GM18499 (cell line): ENCODE results near the gene GPR132.
"Not testable (repeated sequence)": the region's sequence is repeated elsewhere in the genome, so short reads cannot be mapped to it uniquely, and the experiment has no call there.

Experiments used
- ATAC-seq: cut with Tn5 transposase; IDR thresholded peaks from one replicate; pipeline ENCODE4 v1.9.1; 2021; ENCODE audit warnings: moderate number of reproducible peaks; ENCODE audit not compliant: insufficient read depth, unreplicated experiment

Gene GPR132

DNA sequence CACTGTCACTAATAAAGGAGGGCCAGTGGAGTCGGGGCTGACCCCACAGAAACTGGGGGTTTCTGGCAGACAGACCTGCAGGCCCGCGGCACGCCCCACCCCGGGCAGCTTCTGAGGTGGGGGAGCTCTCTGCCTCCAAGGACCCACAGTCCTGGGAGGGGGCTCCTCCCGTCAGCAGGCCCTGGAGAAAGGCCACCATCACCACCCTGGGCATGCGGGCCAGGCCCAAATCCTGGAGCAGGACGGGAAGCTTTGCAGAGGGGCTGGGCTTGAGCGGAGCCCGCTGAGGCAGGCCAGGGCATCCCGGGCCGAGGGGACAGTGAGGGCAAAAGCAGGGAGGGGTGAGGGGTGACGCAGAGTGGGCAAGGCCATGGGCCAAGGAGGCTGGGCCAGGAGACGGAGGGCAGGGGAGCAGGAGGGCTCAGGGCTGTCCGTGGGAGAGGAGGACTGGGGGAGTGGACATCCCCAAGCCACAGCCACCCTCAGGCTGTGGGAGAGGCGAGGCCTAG lies 11.1 kb upstream of the GPR132 start:
- no peak for ATAC-seq

GRCh38 chr14:105075379-105076295 lies 10.4 kb upstream of the GPR132 start:
- no peak for ATAC-seq

- no peak for ATAC-seq
These were observed 9.4 kb upstream of the GPR132 start for GRCh38 chr14:105074601-105075053.

GRCh38 chr14:105073720-105074600 lies 8.7 kb upstream of the GPR132 start:
- ATAC-seq, result no peak

- ATAC-seq, result no peak
These were observed 7.9 kb upstream of the GPR132 start for GRCh38 chr14:105072892-105073719.

DNA sequence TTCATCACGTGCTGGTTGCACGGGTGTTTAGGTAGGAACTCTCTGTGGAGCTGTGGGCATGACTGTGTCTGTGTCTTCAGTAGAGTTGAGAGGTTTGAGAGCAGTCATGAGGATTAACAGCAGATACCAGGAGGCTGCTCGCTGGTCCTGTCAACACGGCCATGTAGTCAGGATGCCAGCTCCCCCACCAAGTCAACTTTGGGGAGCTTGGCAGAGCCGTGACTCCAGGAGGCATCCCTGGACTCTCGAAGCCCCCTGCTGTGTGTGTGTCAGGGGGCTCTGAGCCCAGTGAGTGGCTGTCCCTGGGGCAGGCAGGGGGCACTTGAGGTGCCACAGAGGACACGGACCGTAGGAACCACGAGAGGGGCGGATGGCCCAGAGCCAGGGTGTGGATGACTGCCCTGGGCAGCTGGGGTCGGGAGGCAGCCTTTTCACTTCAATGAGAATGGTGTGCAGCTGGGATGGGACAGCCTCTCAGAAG lies 7.2 kb upstream of the GPR132 start:
- ATAC-seq, result no peak

DNA sequence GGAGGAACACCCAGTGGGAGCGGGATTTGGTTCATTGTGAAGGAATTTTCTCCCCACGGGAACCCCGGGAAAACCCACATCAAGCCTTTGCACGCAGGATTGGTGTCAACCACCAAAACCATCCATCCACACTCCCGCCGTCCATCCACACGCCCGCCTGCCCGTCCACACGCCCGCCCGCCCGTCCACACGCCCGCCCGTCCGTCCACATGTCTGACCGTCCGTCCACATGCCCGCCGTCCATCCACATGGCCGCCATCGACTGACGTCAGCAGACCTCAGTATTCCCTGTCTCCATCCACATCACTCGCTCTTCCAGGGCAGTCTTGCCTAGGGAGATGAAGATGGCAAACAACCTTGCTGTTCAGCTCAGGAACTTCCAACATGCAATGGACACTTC lies 6.7 kb upstream of the GPR132 start:
- ATAC-seq, result no peak

DNA sequence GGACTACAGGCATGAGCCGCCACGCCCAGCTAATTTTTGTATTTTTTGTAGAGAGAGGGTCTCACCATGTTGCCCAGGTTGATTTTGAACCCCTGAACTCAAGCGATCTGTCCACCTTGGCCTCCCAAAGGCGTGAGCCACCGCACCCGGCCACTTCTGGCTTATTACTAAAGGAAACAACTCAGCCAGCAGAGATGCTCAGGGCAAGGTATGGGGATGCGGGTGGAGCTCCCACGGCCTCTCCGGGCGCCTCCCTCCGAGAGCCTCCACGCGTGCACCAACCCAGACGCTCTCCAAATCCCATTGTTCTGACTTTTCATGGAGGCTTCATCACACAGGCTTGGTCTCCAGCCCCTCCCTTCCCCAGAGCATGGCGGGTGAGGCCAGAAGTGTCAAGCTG lies 6.1 kb upstream of the GPR132 start:
- ATAC-seq, result no peak

DNA sequence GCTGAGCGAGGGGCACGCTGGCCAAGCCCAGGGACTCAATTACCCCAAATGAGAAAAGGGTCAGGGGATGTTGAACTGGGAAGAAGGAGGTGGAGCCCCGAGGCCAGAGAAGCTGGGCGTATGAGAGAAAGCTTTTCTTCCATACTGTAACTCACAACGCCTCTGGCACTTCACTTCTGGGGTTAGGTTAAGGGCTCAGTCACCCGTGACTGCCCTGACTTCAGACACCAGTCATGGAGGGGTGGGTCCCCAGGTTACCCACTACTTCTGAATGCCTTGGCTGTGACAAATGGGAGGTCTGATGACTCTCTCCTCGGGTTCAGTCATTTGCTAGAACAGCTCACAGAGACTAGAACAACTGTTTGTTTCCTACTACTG lies 5.5 kb upstream of the GPR132 start:
- no peak for ATAC-seq

DNA sequence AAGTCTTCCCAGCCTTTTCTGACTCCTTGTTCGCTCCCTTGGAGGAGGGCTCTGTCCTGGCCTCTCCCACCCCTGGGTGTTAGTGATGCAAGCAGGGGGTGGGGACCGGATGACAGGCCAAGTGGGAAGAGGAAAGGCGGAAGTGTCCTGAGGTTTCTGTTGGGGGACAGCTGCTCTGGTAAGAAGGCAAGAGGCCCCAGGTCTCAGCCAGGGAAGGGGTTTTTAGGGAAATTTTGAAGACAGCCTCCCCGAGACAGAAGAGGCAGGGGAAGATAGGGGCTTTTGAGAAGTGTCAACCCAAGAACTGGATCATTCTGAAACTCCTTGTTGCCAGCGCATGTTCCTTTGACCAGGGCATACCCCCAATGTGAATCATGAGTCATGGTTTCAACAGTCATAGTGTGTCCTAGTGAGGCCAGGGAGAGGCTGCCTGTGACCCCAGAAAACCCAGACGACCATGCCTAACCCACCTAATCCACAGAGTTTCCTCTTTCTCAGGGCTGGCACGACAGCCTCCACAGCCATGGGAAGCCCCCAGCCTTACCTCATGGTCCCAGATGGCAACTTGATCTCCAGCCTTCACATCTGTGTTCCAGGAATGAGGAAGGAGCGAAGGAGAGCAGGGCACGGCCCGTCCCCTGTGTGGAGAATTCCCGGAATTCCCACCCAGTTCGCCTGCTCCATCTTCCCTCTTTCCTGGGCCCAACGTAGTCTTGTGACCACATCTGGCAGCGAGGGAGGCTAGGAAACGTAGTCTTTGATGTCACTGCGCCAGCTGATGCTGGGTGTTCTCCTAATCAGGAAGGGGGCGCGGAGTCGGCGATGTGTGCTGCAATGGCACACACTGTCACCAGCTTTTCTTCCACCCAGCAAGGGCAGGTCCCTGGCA lies 4.9 kb upstream of the GPR132 start:
- ATAC-seq, result peak; percentile 29

DNA sequence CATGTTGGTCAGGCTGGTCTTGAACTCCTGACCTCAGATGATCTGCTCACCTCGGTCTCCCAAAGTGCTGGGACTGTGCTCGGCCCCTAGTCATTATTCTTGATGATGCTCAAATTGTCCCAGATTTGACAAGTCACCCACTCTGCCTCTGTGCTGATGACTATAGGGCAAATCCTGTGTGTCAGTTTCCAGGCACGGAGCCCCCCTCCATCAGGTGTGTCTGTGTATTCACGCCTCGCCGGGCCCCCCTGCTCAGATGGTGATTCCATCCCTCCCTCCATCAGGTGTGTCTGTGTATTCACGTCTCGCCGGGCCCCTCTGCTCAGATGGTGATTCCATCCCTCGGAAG lies 4.3 kb upstream of the GPR132 start:
- ATAC-seq, result no peak

- no peak for ATAC-seq
These were observed 3.6 kb upstream of the GPR132 start for GRCh38 chr14:105068818-105069217.

DNA sequence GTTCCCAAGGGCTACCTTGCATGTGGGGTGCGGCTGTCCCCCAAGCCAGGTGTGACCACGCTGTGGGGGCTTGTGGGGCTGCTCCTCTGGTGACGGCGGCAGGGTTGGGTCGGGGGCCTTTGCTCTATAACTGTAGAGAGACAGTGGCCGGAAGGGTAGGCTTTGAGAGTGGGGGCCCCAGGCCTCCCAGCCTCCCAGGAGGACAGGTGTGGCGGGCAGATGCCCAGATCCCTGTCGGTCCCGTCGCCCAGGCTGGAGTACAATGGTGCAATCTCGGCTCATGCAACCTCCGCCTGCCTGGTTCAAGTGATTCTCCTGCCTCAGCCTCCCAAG lies 2.7 kb upstream of the GPR132 start:
- no peak for ATAC-seq

DNA sequence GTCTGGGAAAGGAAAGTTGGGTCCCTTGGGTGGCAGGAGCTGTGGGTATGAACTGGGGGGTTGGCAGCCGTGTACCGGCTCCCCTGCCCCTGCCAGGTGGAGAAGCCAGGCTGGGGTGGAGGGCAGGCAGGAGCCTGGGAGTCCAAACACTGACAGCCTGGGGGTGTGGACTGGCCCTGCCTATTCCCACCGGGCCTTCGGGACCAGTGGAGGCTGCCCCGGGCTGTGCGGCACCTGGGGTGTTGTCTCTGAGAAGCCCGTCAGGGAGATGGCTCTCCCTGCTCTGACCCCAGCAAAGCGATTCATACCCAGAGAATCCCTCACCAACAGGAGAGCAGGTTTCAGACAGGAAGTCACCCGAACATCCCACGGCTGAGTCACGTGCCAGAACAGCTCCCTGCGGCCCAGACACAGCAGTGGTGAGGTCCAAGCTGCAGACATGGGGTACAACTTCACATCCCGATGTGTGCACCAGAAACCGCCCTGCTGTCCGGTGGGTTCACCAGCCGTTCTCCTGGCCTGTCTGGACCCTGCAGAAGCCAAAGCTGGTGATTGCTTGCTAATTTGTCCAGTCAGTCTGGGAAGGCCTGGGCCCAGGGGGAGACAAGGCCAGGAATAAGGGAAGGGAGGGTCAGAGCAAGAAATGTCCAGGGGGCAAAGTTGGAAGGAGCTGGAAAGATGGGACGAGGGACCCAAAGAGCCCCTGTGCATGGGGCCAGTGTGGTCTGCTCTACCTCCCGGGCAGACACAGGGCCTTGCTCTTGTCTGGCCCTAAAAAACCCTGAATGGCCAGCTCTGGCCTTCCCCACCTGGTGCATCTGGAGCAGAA lies 2.1 kb upstream of the GPR132 start:
- ATAC-seq, result no peak

GRCh38 chr14:105066240-105067071 lies 1.2 kb upstream of the GPR132 start:
- no peak for ATAC-seq

DNA sequence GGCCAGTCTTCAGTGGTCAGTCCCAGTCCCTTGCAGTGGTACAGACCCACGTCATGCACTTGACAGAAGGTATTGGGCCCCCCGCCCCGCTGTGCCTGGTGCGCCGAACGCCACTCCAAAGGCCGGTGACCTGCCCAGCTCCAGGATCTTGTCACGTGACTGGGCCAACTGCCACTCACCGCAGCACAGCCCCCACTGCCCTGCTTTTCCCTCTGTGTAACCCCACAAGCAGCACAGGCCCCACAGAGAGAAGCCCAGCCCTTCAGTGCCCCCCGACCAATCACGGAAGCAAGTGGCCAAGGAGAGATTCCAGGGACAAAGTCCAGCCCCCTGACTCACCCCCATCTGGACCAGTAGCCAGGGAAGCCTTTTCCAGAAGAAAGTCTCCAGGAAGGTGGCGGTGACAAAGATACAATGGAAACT lies 498 bp downstream of the GPR132 start:
- no peak for ATAC-seq

DNA sequence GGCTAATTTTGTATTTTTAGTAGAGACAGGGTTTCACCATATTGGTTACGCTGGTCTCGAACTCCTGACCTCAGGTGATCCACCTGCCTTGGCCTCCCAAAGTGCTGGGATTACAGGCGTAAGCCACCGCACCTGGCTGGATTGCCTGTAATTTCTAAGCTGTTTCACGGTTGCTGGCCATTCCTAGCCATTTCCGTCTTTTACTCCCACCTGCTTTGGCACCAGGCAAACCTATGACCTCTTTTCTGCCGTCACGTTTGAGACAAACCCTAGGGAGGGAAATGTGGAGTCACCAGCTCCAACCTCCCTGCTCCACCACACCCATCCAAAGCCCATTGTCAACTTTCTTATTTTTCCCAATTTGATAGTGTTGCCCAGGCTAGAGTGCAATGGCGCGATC lies 1.2 kb downstream of the GPR132 start:
- ATAC-seq, result no peak

GRCh38 chr14:105063506-105063905 lies 1.7 kb downstream of the GPR132 start:
- ATAC-seq, result not testable (repeated sequence)
